Panc1 (cell line): Measurements from ENCODE around the gene LRBA.

Experiments
- CTCF ChIP-seq: fragments of 450-650 bp; IDR thresholded peaks from 2 replicates; pipeline ENCODE4 v1.5.1; 2017; ENCODE audit warnings: mild to moderate bottlenecking
- POLR2AphosphoS5 ChIP-seq: IDR thresholded peaks from 2 replicates; pipeline ENCODE4 v1.6.1; 2012; ENCODE audit warnings: mild to moderate bottlenecking, low read depth, low read length, moderate library complexity
- SIN3A ChIP-seq: IDR thresholded peaks from 2 replicates; pipeline ENCODE4 v1.6.1; 2012; ENCODE audit warnings: low read depth, mild to moderate bottlenecking, low read length, moderate library complexity, borderline replicate concordance; ENCODE audit not compliant: insufficient read depth
- TCF7L2 ChIP-seq: IDR thresholded peaks from 2 replicates; pipeline ENCODE4 v1.6.1; 2011; ENCODE audit warnings: mild to moderate bottlenecking, low read depth, low read length, inconsistent platforms

GRCh38 chr4:150714462-150715438 lies 300.3 kb downstream of the LRBA start:
- TF ChIP-seq CTCF (no peak), POLR2AphosphoS5 (no peak), SIN3A (no peak), TCF7L2 (no peak)
